ENCODE data around the gene PRR20G.
"Not testable (repeated sequence)": the region's sequence is repeated elsewhere in the genome, so short reads cannot be mapped to it uniquely, and the experiment has no call there.

Gene PRR20G

DNA sequence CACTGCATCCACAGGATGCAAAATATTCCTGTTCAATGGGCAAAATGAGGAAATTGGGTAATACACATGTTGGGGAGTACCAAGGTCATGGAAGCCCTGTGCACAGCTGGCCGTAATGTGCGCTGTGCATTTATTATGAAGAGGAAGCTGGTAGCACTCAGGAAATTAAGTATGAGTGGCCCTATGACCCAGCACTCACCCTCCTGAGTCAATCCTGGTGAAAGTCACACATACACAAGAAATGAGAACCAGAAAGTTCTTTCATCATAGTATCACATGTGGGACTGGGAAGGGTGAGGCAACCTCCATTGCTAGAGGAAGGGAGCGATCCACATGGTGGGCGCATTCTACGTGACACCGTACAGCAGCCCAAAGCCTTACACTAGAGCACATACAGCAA is 11.4 kb upstream of the PRR20G start:
- DNase-seq (ENCODE audit: low read depth, low spot score), result no peak

DNA sequence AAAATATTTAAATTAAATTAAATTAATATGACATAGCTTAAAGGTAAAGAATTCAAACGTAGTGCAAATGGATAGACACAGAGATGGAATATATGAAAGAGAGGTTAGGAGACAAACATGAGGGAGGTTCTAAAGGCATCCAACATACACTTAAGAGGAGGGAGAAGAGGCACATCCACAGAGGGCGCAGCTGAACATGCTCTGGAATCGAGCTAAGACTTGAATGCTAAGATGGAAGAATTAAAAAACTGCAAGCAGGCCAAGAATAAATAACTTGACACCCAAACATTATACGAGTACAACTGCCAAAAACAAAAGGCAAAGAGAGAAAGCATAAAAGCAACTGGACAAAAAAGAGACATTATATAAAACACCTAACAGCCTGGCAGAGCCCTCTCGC is 9.1 kb upstream of the PRR20G start:
- no peak for DNase-seq (ENCODE audit: low read depth, low spot score)

DNA sequence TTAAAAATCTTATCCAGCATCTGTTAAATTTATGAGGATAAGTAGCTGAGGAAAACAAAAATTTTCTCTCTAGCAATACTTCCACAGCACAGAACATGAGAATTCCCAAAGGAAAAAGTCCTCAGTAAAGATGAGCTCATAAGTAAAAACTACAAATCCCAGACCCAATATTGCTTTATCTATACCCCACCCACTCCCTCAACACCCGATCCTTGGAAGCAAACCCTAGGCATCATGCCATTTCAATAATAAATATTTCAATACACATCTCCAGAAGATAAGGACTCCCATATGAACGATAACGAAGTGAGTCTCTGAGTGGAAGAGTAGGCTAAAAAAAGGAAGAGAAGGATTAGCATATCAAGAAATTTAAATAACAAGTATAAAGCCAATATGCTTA is 8.3 kb upstream of the PRR20G start:
- DNase-seq (ENCODE audit: low read depth, low spot score), result no peak

DNA sequence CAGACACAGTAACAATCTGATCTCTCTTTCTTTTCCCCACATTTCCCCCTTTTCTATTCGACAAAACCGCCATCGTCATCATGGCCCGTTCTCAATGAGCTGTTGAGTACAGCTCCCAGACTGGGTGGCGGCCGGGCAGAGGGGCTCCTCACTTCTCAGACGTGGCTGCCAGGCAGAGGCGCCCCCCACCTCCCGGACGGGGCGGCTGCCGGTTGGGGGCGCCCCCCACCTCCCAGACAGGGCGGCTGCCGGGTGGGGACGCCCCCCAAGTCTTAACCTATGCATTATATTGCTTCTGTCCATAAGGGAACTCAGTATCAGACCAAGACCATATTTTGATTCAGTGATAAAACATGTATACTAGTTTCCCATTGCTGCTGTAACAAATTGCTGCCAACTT is 5.8 kb upstream of the PRR20G start:
- DNase-seq (ENCODE audit: low read depth, low spot score), result not testable (repeated sequence)

DNA sequence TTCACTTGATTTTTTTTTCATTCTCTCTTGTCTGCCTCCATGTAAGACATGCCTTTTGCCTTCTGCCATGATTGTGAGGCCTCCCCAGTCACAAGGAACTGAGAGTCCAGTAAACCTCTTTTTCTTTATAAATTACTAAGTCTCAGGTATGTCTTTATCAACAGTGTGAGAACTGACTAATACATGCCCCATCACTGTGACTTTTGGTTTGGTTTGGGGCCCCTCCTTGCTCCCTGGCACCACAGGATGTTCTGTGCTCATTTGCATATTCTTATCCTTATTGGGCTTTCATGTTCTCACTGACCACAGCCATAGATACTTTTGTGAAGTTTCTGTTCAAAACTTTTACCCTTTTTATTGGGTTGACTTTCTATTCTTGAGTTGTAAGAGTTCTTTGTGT is 3.8 kb upstream of the PRR20G start:
- DNase-seq (ENCODE audit: low read depth, low spot score), result no peak

DNA sequence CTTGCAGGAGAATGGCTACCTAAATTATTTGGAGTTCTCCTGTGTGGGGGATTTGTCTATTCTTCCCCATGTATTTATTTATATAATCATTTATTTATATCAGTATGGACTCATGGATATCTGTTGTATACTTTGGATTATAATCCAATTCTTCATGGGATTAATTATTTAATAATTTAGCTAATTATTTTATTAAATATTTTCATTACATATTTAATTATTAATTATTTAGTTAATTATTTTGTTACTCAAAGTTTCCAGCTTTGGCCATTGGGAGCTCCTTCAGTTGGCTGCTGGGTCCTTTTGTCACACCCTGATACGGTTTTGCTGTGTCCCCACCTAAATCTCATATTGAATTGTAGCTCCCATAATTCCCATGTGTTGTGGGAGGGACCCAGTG is 3.3 kb upstream of the PRR20G start:
- DNase-seq (ENCODE audit: low read depth, low spot score), result no peak

DNA sequence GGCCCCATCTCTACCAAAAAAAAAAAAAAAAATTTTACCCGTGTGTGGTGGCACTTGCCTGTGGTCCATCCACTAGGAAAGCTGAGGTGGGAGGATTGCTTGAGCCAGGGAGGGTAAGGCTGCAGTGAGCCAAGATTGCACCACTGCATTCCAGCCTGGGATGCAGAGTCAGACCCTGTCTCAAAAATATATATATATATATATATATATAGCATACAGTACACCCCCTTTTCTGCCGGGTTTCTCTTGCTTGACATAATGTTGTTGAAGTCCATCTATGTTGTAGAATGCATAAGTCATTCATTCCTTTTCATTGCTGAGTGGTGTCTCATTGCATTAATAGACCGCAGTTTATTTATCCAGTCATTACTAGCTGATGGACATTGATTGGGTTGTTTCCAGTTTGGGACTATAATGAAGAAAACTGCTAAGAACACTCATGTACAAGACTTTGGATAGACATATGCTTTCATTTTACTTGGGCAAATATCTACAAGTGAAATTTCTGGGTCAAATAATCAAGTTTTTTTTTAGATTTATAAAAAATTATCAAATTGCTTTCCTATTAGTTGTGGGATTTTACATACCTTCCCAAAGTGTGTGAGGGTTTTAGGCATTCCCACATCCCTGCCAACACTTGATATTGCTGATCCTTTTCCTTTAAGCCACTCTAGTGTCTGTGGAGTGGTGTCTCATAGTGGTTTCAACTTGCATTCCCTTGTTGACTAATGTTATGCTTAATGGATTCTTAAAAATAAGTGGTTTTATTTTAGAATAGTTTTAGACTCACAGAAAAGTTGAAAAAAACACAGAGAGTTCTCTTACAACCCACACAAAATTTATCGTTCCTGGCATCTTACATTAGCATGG is 2.1 kb upstream of the PRR20G start:
- DNase-seq (ENCODE audit: low read depth, low spot score), result no peak

DNA sequence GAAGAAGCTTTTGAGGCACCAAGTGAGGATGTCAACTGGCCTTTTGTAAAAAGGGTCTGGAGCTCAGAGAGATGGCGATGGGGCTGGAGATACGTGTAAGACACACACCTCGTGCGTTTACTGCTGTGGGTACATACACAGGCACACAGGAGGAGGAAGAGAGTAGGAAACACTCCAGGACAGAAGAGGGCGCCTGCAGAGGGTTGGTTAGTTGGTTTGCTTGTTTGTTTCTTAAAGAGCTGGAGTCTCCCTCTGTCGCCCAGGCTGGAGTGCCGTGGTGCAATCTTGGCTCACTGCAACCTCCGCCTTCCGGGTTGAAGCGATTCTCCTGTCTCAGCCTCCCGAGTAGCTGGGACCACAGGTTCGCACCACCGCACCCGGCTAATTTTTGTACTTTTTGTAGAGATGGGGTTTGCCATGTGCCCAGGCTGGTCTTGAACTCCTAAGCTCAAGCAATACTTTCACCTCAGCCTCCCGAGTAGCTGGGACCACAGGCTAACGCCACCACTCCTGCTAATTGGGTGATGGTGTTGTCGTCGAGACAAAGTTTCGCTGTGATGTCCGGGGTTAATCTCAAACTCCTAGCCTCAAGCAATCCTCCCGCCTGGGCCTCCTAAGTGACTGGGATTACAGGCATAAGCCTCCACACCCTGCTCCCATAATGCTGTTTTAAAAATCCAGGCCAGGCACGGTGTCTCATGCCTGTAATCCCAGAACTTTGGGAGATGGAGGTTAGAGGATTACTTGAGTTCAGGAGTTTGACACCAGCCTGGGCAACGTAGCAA is 1.3 kb upstream of the PRR20G start:
- no peak for DNase-seq (ENCODE audit: low read depth, low spot score)

DNA sequence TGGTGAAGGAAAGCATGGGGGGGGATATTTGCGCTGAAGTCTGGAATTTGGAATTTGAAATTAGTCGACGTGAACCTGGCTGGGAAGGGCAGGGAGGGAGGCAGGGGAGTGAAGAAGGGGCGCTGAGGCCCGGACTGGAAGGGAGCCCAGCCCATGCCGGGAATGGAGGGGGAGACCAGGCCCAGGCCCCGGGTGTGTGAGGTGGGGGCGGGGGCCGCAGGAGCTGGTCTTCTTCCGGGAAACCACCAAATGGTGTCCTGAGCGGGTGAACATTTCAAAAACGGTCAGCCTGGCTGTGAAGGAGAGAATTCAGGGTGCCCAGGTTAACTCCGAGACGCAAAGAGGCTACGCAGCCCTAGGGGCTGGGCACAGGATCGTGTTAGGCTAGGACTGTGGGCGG is 497 bp upstream of the PRR20G start:
- no peak for DNase-seq (ENCODE audit: low read depth, low spot score)

DNA sequence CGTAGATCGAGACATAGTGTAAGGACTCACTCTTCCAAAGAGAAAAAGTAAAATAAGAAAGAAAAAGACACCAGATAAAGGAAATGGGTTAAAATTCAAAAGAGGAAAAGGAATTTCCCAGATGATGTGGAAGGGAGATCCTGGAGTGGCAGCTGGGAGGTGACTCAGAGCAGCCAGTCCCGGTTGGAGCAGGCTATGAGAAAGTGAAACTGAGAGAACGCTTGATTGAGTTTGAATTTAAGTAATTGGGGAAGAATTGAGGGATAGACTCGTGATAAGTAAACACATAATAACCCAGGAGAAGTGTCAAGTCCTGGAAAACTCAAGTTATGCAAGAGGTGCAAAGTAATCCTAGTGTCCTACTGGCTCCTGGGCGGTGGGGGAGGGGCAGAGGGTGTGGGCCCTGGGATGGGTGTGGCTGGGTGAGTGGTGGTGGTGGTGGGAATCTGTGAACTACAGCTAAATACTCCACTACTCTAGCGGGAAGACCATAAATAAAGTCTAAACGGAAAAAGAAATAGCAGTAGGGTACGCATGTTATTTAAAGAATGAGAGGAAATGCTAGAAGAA is 1.2 kb downstream of the PRR20G start:
- DNase-seq (ENCODE audit: low read depth, low spot score), result no peak

DNA sequence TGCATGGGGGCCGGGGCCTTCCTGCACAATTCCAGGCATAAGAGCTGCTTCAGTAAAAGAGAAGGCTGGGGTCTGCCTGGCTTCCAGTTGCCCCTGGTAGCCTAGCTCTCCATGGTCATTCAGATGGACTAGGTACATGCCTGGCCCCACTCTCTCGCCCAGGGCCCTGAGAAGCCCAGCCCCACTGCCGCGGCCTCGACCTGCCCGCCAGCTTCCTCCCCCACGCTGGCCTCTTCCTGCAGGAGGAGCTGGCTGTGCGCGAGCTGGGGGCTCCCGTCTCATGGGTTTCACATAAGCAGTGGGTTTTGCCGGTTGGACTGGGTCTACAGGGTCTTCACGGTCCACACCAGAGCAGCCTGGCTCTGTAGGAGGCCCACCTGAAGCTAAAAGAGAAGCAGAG is 3.6 kb downstream of the PRR20G start:
- no peak for DNase-seq (ENCODE audit: low read depth, low spot score)

DNA sequence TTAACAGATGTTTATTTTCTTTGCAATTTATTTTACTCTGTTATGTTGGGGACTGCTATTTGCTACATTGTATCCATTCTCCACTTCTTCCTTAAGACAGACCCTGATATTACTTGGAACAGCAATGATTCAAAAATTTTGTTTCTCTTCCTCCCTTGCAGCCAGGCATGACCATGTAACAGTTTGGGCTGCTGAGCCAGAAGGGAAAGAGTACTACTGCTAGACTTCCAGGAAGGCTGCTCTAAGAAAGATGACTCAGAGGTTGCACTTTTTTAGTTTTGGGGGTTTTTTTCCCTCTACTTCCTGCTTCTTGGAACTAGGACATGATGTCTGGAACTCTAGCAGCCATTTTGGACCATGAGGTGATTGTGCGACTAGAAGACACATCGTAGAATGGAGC is 10.3 kb downstream of the PRR20G start:
- DNase-seq (ENCODE audit: low read depth, low spot score), result no peak

DNA sequence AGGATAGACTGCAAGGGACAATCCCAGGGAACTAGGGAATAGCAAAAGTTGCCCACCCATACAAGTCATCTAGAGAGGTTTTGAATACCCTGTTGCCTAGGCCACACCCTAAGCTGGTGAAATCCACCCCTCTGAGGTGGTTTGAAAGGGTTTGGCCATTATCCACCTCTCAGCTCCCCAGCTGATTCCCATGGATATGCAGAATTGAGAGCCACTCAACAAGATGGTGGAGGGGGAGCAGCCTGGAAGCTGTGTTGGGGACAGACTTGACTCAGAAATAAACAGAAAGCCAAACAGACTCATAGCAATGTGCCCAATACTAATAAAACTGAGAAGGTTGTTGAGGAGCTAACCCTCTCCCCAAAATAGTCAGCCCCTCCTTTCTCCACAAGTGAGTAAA is 10.9 kb downstream of the PRR20G start:
- no peak for DNase-seq (ENCODE audit: low read depth, low spot score)

DNA sequence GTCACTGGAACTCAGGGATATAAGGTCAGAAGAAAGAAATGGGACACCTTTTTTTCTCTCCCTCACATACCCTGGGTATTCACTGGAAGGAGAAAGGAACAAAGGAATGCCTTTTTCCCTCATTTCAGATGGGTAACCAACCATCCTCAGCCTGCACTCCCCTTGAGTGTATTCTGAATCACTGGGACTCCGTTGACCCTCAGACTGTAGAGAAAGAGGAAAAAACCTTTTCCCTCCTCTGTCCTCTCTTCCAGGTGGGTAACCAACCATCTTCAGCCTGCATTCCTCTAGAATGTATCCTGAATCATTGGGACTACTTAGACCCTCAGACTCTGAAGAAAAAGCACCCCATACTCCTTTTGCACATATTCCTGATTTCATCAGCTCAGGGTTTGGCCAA is 11.4 kb downstream of the PRR20G start:
- DNase-seq (ENCODE audit: low read depth, low spot score), result no peak

DNA sequence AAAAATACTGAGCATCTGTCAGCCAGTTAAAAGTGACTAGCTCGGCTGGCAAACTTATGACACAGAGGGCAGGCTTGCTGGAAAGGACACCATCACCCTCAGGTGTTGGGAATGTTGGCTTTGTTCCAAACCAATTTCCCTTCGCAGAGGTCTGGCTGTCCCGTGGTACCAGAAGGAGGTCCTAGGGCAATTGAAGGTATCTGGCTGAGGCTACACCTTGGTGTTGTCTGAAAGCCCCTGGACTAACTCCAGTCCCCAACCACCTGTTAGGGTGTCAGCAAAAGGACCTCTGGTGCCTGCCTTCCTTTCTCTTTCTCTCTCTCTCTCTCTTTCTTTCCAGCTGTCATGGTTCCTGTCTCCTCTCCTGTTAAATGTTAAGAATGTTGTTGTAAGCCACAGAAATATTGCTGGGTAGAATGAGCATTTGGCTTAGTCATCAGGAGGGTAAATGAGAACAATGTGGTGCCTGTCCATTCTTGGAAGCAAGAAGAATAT is 12.5 kb downstream of the PRR20G start:
- DNase-seq (ENCODE audit: low read depth, low spot score), result no peak

DNA sequence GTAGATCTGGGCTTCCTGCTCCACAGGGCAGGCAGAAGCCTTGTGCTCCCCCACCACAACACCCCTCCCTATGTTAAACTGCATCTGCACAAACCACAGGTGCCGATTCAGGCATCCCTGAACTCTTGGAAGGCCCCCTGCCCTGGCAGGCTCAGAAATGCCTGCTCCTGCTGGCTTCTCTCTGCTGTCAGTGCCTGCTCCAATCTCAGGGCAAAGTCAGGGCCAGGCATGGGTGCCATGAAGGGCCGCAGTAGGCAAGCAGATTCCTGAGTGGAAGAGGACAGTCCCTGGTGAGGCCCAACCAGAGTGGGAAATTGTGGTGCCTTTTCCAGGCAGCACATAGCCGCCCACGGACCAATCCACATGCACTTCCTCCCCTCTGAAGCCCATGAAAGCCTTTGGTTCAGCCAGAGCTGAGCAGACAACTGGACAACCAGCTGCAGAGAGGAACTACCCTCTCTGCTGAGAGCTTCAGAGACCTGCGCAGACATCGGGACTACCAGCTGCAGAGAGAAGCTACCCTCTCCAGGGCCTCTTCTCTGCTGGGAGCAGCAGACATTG is 13.6 kb downstream of the PRR20G start:
- no peak for DNase-seq (ENCODE audit: low read depth, low spot score)

DNA sequence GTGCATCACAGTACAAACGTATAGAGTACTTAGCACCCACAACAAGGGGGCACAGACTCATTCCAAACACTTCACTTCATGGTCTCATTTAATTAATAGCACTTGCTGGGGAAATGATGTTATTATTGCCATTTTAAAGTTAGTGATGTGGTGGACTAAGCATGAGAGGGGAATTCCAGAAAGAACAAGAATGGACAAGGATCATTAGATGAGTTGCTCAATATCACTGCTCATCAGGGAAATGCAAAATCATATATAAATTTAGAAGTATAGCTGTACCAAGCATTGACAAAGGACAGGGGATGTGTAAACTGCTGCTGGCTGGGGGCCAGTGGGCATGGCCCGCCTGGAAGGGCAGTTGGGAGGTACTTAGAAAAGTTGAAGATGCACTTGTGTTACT is 14.6 kb downstream of the PRR20G start:
- no peak for DNase-seq (ENCODE audit: low read depth, low spot score)

DNA sequence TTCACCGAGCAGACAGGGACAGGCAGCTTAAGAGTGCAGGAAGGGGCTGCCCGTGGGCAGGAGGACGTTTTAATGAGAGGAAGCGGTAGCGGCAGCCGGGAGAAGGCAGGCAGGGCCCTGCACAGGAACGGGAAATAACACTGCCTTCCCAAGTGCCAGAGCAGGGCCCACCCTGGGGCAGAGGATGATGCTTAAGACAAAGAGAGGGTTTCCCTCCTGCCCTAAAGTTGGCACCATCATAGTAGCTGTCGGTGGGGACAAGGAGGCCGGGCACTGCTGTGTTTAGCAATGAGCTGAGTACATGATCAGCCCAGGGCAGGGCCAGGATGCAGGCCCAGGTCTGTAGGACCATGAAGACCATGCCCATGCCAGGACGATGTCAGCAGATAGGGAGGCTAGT is 21.7 kb downstream of the PRR20G start:
- DNase-seq (ENCODE audit: low read depth, low spot score), result no peak

DNA sequence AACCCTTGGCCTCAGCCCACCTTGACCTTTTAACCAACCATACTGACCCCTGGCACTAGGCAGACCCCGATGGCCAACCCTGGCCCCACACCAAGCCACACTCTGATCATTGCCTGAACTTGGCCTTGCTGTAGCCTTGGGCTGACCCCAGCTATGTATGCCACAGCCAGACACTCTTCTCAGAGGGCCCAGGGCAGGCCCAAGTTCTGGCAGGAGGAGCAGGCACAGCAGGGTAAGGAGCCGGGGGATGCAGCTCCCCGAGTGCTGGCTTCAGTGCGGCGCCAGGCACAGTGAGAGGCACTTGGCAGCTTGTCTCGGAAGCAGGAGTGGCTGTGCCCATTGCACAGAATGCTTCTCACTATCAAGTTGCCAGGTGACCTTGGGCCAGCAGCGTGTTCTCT is 22.3 kb downstream of the PRR20G start:
- no peak for DNase-seq (ENCODE audit: low read depth, low spot score)

DNA sequence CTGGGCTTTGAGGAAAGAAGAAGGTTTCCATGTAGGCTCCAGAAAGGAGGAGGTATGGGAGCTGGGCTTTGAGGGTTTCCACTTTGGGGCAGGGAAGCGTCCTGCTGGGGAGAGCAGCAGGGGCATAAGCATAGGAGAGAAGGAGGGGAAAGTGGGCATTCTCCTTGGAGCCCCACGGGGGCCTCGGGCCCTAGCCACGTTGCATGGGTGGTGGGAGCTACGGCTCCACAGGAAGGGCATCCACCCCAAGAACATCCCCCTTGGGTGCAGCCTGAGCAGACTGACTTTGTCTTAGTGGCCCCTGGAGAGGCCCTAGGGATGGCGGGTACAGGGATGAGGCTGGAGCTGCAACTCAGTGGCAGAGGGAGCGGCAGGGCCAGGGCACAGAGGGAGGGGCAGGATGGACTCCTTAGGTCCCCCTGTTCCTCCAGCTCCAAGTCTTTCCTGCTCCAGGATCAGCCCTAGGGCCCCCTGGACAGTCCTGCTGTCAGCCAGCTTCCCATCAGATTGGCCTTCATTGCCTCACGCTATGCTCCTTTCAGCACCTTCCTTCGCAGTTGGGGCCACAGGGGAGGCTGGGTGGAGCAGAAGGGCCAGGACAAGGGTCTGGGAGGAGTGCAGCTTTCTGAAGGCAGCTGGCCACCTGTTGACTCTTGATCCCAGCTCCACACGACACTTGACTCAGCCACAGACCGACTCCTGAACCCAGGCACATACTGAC is 22.9 kb downstream of the PRR20G start:
- DNase-seq (ENCODE audit: low read depth, low spot score), result no peak

DNA sequence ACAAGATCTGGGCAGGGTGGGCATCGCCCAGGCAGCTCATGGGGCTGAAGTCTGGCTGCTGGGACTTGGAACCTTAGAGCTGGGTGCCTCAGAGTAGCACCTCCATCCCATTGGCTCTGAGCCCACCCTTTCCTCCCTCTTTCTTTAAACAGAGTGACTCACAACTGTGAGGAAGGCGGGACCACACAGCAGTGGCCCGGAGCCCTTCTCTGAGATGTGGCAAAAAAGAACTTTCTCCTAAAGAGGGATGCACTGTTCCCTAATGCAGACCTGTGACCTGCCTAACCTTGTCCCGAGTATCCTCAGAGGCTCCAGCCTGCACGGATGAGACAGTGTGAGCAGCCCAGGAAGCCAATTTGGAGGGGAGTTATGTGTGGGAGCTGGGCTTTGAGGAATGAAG is 23.6 kb downstream of the PRR20G start:
- no peak for DNase-seq (ENCODE audit: low read depth, low spot score)
